ENCODE results near the gene PWWP2B.
A peak's percentile ranks its signal among the peaks of the same experiment; 100 is the strongest.

Gene PWWP2B

GRCh38 chr10:132397036-132397541 is at the start of gene PWWP2B:
PWWP2B (plus strand) TSS chr10:132397200; CDS start chr10:132397227, 27 bp downstream.
- DNase-seq: peak; percentile 40

- DNase-seq: no peak
These were observed 49.6 kb upstream of the PWWP2B start for GRCh38 chr10:132347211-132347930.

DNA sequence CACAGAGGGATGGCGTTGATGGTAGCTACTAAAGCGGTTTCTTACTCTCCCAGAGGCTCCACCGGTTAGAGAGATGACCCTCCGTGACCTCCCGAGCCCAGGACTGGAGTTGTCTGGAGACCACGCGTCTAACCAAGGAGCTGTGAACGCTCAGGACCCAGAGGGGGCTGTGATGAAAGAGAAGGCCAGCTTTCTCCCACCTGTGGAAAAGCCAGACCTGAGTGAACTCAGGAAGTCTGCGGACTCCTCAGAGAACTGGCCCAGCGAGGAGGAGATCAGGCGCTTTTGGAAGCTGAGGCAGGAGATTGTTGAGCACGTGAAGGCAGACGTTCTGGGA is 49.1 kb upstream of the PWWP2B start:
- DNase-seq: no peak

GRCh38 chr10:132349766-132350165 is 47.2 kb upstream of the PWWP2B start:
- no peak for DNase-seq

GRCh38 chr10:132350391-132350790 is 46.6 kb upstream of the PWWP2B start:
- no peak for DNase-seq

DNA sequence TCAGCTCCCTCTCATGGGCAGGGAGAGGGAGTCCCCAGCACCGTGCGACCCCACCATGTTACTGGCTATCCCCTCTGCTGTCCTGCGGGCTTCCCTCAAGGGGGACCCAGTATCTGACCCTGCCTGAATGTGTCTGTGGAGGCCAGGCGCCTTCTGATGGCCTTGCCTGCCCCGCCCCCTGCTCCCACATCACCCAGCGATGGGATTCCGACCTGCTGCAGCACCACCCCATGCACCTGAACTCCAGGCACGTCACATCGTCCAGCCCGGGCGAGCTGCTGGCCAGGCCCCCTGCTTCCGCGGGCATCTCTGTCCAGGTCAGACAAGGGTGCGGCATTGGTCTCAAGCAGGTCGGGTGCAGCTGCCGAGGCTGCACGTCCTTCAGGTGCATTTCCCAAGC is 46.1 kb upstream of the PWWP2B start:
- DNase-seq: no peak

GRCh38 chr10:132351611-132352010 is 45.4 kb upstream of the PWWP2B start:
- DNase-seq: no peak

DNA sequence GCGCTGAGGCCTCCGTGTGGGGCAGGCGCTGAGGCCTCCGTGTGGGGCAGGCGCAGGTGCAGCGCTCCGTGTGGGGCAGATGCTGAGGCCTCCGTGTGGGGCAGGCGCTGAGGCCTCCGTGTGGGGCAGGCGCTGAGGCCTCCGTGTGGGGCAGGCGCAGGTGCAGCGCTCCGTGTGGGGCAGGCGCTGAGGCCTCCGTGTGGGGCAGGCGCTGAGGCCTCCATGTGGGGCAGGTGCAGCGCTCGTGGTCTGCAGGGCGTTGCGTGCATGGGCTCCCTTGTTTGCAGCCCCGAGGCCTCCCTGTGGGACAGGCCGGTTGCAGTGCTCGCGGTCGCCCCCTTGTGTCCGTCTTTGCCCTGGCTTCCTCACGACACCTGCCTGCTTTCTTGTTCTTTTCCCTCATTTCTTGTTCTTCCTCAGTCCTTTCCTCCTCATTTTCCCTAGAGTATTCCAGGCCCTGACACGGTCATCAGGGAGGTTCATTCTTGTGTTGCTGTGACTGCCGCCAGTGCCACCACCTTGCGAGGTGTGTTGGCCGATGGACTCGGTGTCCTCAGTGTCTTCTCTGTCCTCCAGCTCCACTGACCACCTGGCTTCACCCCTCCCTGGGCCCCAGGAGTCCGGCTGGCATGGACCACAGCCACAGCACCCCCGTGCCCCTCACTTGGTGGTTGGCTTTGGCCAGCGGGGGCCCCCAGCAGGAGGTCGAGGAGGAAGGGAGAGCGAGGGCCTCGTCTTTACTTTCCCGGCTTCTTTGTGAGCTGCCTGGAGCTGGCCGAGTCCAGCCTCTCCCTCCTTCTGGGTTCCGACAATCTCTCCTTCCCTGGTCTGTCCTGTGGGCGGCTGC is 44.3 kb upstream of the PWWP2B start:
- peak; percentile 63 for DNase-seq

DNA sequence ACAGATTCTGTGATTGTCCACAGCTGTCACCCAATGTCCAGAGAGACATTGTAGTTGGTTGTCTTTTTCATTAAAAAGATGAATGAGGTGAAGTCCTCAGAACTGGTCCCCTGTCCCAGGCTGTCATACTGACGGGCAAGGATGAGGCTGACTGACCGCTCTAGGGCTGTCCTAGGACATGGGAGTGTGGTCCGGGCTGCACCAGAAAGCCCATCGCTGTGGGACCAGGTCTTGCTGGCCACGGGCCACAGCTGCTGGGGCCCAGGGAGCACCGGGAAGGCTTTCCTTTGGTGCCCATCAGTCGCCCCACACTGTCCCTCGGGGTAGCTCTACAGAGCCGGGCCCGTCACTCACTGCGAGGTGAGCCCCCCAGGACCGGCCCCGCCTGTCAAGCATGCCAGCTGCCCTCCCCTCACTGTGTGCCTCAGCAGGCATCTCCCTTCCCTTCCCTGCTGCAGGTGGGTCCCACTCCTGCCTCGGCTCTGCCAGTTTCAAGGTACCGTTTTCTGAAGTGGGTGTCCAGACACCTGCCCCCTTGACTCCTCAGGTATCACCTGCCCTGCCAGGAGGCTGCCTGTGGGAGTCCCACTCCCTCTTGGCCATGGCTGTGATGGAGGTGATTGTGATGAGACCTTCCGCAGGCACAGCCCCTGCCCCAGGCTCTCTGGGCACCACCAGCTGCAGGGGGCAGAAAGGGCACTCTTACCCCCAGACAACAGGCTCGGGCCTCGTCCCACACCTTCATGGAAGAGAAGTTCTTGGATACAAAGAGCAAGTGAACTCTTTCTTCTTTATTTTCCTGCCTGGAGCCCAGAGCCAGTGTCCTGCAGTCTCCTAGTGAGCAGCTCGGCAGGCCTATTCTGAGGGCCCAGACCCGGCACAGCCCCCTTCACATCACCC is 43.3 kb upstream of the PWWP2B start:
- DNase-seq: no peak

DNA sequence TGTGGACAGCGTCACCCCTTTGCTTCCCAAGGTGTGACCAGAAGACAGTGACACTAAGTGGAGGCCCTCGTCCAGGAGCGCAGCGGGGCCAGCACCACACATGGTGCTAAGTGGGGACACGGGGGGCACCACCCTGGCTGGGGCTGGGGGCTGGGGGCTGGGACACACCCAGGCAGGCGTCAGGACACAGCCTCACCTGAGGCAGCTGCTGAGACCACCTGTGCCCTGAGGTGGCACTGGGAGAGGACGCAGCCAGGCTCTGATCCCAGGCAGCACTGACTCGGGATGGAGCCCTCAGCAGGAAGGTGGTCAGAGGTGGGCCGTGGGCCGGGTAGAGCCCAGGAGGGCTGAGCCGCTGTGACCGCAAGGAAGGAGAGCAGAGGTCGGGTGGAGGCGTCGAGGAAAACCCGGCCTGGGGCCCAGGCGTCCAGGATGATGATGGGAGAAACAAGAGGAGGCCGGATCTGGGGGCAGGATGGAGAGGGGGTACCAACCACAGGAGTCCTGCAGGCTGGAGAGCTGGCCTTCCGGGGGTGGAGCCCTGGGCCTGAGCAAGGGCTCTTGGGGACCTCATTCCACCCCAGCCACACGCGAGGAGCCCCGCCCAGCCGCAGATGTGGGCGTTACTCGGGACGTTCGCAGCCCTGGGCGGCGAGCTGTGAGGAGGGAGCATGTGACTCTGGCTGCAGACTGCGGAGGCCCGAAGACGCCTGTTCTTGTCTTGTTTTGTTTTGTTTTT is 42.5 kb upstream of the PWWP2B start:
- DNase-seq: no peak

DNA sequence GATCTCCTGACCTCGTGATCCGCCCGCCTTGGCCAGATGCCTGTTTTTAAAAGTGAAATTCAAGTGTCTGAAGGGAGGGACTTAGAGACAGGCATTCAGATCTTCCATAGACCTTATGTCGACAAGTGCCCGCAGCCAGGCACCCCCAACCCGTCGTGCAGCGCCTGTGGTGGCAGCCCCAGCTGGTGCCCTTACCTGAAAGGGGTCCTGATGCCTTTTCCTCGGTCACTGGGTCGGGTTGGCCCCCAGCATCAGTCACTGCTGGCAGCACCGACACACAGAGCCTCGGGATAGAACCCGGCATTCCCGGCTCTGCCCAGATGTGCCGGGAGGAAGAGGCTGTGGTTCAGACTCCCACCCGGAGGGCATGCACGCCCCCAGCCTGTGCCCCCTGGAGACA is 41.7 kb upstream of the PWWP2B start:
- DNase-seq: no peak

DNA sequence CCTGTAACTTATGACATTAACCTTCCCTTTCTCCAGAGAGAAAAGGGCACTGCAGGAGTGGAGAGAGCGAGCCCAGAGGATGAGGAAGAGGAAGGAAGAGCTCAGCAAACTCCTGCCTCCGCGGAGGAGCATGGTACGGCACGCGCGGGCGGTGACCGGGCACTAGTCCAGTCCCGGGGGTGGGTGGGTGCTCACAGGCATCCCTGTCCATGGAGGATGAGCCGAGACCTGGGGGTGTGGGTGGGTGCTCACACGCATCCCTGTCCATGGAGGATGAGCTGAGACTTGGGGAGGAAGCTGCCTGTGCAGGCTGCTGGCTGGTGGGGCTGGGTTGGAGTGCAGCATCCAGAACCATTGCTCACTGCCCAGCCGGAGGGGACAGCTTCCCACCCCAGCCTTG is 41.2 kb upstream of the PWWP2B start:
- no peak for DNase-seq

- DNase-seq: no peak
These were observed 40.3 kb upstream of the PWWP2B start for GRCh38 chr10:132356621-132357195.

DNA sequence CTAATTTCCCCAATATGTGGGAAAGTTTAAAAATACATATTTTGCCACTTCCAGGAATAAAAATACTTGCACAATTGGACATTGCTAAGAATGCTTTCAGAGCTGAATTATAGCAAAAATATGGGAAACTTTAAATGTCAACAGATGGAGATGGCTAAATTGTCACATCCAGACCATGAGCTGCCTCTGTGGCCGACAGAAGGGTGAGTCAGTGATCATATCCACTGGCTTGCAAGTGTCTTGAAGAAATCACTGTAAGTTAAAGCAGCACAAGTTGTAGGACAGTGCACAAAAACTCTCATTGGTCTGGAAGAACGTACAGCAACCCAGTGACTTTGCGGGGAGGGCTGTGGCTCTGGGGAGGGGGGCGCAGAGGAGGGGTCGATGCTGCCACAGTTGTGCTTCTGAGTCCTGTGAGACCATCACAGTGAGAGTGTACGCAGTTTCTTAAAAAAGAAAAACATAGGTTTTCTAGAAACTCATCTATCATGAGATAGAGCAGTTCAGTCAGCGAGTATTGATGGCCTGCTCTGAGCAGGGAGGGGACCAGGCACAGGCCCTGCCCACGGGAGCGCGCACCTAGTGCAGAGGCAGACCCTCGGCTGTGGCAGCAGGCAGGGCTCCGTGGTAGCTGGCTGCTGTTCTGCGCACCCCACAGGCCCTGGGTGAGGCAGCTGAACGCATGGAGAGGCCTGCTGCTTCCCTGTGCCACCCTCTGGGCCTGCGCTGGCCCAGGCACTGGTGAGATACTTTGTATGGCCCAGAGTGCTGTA is 39.5 kb upstream of the PWWP2B start:
- DNase-seq: no peak

DNA sequence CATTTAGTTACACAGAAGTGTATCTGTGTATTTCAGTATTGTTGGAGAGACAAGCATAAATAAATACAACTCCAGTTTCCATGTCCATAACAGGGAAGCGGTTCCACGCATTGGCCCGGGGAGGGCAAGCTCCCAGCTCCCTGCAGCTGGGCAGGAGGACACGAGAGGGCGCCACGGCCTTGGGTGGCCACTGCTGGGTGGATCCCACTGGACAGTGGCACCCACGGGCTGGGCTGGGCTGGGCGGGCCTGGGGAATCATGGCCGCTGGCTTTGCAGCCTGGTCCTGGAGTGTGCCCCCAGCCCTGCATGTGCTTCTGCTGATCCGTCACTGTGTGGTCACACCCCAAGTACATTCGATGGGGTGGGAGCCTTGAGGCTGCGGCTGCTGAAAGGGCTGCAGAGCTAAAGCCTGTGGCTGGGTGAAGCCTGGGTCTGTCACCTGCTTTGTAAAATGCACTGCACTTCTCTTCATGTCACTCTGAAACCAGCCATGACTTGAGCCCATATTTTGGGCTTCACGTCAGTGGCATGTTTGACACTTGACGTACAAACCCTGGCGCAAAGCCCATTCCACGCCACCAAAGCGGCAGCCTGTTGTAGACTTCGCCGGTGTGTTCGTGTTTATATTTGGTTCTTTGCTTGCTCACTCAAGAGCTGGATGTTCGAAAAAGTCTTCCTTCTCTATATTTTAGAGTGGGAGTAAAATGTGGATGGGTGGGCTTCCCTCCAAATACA is 37.5 kb upstream of the PWWP2B start:
- DNase-seq: no peak

DNA sequence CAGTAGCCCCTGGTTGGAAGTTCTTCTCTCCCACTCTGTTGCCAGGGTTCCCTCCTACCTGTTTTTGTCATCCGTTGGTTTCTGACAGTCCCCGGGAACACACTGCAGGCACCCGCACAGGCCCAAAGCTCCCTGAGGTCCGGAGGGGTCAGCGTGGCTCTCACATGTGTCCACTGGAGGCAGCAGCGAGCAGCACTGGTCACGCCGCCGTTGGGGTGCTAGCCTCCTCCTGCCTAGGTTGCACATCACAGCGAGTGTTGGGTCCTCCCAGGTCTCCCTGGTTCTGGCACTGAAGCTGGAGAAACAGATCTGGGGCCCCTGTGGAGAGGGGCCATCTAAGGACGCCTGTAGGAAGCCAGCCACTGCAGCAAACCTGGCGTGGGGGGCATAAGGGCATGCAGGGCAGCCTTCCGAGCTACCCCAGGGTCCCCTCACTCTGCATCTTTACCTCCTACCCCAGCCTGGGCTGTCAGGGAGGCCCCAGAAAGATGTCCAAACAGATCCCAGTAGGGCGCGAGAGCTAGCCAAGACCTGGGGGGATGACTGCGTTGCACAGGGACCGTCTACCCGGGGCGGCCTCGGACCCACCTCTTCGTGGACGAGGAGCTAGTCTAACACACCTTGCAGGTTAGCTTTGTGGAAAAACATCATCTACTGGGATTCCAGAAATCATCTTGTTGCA is 36.1 kb upstream of the PWWP2B start:
- DNase-seq: no peak

- DNase-seq: no peak
These were observed 35.4 kb upstream of the PWWP2B start for GRCh38 chr10:132361581-132362101.

GRCh38 chr10:132362151-132362611 is 34.8 kb upstream of the PWWP2B start:
- DNase-seq: no peak

- no peak for DNase-seq
These were observed 33.6 kb upstream of the PWWP2B start for GRCh38 chr10:132363376-132363775.
